Adipose tissue (tissue), 3 donors: ENCODE results near the gene ABHD14A. TPM values are rescaled to one million over a fixed set of nuclear protein-coding genes. Genes with fewer than 3 reads are reported as not detected.

ENCODE experiments used
- H3K27ac ChIP-seq: one replicate; pipeline ENCODE4 v1.5.1; 2013; ENCODE audit warnings: low read depth, low read length
- WGBS, 3 donors: extraction: QIAGEN DNeasy Blood & Tissue Kit; methylation state at CpG; one replicate each; pipeline ENCODE4 v1.1.7; 2013; 5-methylcytosine and 5-hydroxymethylcytosine counted together
- polyA plus RNA-seq, 3 donors: library from polyadenylated mRNA; stranded (reverse); fragments of 200-250 nt; gene quantifications; one replicate each; pipeline ENCODE4 v1.2.3, GENCODE V29; 2013
- donor health status: healthy with polysubstance abuse.
- donor health status: Bipolar disorder and iron deficiency.
- donor health status: healthy.

Gene ABHD14A
- polyA plus RNA-seq, 3 donors, result 17.2 to 48.4 (median 46.1) TPM

DNA sequence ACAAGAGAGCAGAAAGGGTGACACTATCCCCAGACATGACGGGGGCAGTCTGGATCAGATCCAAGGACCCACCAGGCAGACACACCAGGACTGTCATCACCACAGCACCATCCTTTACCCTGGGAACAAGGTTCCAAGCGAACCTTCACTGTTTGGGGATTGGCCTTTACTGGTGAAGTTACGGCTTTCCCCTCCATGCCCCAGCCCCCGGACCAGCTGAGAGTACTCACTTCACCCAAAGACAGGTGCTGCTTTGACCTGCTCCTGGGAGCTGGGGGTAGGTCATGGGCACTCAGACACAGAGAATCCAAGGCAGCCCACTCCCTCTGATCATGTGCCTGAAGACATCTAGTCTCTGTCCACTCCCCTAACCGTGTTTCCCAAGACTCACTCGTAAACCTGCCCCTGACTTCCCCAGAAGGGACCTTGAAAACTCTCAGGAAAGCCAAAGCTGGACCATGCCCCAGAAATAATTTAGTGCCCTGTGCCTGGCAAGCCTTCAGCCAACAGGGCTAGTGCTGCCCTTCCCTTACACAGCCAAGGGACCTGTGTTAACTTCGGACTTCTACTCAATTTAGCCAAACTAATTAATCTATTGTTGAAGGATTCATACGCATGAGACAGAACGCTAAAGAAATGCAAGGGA lies 36.0 kb upstream of the ABHD14A start:
- WGBS, 3 donors, result 79 to 90% (median 80%) methylated on average over 9 of the region's 9 CpGs
- no peak overlapping the region for H3K27ac ChIP-seq

DNA sequence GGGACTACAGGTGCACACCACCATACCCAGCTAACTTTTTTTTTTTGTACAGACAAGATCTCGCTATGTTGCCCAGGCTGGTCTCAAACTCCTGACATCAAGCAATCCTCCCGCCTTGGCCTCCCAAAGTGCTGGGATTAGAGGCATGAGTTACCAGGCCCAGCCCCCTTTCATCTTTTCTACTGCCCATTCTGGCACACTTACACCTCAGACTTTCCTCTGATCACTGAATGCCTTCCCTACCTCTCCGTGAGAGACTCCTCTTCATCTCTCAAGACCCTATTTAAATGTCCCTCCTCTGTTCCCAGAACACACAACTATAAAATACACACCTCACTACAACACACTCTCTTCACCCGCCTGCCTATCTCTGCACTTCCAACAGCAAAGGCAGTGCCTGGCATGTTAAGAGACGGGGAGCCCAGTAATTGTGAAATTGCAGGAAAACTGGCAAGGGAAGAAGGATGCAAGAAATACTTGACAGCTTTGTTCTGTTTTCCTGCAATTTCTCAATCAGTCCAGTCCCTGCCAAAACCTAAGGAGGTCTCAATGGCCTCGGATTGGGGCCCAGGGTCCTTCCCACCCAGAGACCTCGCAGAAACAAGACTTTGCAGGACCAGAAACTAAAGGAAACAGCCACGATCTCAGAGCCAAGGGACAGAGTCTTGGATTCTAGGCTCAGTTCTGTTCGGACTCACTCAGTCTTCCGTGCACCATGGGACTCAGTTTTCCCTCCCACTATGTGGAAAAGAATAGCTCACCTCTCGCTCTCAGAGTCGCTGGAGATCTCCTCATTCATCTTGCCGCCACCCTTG lies 34.0 kb upstream of the ABHD14A start:
- 29 to 35% (median 33%) methylated on average over 13 of the region's 13 CpGs for WGBS, 3 donors
- no peak overlapping the region for H3K27ac ChIP-seq

DNA sequence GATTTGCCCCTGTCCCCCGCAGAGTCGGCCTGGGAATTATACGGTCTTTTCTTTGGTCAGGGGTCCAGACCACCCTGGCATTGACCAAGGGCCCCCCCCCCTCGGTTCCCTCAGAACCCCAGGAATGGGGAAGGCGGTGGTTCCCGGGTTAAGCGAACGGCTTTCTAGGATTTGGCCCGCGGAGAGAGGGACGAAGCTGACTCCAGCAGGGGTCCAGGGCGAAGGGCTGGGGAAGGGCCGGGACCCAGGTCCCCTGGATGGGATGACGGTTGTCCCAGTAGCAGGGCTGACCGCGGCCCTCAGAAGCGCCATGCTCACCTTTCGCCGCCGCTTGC lies 33.4 kb upstream of the ABHD14A start:
- no peak overlapping the region for H3K27ac ChIP-seq
- WGBS, 3 donors, result 0% methylated on average over 19 to 20 of the region's 20 CpGs

DNA sequence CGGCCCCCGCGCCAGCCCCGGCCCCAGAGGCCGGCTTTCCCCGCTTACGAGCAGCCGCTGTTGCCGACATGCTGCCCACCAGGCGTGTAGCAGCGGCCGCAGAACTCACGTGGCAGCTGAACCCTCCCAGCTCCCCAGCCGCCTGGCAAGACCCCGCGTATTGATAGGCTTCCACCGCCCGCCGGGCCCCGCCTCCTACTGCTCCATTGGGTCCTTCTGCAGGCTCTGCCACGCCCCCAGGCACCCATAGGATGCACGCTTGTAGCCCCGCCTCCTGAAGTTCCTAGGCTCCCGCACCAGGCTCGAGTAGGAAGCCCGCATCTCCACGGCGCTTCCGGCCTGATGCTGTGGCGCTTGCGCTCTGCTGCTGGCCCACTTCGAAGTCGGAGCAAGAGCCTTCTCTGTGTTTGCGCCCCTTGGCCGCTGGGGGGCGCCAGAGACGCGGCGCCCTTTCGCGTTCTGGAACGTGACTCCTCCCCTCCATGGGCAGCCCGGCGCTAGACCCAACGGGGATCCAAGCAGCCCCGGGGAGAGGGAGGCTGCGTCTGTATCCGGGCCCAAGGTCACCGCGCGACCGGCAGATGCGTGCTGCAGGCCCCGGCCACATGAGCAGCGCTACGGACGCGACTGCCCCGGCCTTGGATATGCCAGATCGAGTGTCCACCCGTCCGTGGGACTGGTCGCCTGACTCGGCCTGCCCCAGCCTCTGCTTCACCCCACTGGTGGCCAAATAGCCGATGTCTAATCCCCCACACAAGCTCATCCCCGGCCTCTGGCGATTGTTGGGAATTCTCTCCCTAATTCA lies 32.9 kb upstream of the ABHD14A start, which contains the start of the genes PARP3 and RRP9:
TSS of gene PARP3 (plus strand) at position 566 of the 805 bp plus-strand sequence. CDS start 993 bp downstream, outside the sequence.
TSS of gene RRP9 (minus strand) at position 107 of the 805 bp plus-strand sequence. CDS start at position 70, 37 bp downstream.
- H3K27ac ChIP-seq, result peak within 1 kb of the TSS; percentile 89
- 1% methylated on average over 63 to 67 of the region's 67 CpGs for WGBS, 3 donors

DNA sequence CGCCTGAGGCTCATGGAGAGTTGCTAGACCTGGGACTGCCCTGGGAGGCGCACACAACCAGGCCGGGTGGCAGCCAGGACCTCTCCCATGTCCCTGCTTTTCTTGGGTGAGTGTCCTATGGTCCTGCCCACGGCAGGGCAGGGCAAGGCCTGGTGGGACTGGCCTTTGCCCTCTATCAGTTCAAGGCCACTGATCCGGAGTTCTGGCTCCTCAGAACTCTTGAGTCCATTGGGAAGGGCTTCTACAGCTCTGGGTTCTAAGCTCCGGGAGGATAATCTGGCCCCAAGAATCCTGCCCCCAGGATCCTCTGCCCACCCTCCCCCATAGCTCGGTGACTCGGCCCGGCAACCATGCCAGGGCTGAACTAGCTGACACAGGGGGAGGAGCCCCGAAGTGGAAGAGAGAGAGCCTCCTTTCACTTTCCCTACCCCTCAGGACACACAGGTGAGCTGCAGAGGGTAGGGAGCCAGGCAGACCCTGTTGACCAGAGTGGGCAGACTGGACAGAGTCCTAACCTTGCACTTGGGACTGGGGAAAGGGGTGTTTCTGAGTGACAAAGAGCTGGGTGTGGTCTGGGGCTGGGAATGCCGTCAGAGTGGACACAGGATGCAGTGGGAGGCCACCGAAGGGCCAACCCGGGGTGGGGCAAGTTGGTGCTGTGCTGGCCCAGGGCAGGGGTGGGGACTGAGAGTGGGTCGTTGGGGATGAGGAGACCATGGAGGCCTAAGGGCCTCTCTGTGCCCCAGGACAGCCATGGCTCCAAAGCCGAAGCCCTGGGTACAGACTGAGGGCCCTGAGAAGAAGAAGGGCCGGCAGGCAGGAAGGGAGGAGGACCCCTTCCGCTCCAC lies 32.0 kb upstream of the ABHD14A start:
- H3K27ac ChIP-seq, result peak overlapping the region; percentile 89
- WGBS, 3 donors, result 26 to 55% (median 43%) methylated on average over 15 to 17 of the region's 17 CpGs

DNA sequence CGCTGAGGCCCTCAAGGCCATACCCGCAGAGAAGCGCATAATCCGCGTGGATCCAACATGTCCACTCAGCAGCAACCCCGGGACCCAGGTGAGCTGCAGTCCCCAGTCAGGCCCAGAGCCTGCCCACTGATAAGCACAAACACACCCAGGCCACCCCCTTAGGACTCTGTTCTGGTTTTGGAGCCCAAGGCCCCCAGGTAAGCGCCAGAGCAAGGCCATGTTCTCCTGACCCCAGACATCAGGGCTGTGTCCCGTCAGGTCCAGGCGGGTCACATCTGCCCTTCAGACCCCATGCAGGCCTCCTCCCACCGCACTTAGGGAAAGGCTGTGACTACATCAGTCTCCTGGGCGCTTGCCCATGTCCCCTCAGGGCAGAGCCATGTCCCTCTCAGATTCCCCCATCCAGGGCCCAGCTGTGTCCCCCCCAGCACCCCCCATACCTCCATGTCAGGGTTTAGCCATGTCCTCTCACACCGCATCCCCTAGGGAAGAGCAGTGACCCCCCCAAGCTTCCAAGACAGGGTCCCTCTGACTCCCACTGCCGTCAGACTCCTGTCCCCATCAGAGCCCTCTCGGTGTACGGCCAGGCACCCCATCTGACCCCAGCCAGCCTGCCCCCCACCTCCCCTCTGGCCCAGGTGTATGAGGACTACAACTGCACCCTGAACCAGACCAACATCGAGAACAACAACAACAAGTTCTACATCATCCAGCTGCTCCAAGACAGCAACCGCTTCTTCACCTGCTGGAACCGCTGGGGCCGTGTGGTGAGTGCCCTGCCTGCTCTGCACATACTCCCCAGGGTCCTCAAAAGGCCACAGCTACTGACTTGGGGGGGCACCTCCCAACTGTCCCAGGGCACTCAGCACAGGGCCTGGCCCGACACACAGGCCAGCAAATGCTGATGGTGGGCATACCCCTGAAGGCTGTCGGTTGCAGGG lies 31.1 kb upstream of the ABHD14A start:
- H3K27ac ChIP-seq, result no peak overlapping the region
- 93 to 95% (median 95%) methylated on average over 20 to 21 of the region's 21 CpGs for WGBS, 3 donors

DNA sequence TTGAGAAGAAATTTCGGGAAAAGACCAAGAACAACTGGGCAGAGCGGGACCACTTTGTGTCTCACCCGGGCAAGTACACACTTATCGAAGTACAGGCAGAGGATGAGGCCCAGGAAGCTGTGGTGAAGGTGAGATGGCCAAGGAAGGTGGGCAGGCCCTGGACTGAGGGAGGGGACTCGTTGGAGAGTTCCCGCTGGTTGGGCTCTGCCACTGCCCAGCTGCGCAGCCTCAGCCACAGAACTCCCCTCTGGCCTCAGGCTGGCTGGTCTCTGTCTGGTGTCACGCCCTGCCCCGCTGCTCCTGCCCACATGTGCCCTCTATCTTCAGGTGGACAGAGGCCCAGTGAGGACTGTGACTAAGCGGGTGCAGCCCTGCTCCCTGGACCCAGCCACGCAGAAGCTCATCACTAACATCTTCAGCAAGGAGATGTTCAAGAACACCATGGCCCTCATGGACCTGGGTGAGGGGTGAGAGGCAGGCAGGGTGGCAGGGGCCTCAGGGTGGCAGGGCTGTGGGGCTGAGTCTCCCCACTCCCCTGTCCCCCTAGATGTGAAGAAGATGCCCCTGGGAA lies 30.3 kb upstream of the ABHD14A start:
- 81 to 94% (median 89%) methylated on average over 11 of the region's 11 CpGs for WGBS, 3 donors
- no peak overlapping the region for H3K27ac ChIP-seq

DNA sequence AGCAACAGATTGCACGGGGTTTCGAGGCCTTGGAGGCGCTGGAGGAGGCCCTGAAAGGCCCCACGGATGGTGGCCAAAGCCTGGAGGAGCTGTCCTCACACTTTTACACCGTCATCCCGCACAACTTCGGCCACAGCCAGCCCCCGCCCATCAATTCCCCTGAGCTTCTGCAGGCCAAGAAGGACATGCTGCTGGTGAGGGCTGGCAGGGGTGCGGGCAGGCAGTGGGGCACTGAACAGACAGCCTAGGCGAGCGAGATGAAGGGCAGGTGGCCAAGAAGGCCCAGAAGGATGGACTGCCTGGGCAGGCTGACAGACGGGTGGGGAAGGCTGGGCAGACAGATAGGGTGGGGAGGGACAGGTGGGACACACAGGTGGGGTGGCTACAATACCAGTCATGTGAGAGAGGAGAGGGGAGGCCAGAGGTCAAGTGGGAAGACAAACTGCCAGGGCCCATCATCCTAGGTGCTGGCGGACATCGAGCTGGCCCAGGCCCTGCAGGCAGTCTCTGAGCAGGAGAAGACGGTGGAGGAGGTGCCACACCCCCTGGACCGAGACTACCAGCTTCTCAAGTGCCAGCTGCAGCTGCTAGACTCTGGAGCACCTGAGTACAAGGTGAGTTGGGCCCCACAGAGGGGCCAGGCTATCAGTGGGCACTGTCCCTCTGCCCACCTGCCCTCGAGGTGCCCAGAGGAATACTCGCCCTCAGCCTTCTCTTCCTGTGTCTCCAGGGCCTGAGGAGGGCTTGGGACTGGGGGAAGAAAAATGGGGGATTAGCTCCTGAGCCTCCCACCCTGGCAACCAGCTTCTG lies 29.6 kb upstream of the ABHD14A start:
- WGBS, 3 donors, result 82 to 91% (median 84%) methylated on average over 18 of the region's 18 CpGs
- no peak overlapping the region for H3K27ac ChIP-seq

DNA sequence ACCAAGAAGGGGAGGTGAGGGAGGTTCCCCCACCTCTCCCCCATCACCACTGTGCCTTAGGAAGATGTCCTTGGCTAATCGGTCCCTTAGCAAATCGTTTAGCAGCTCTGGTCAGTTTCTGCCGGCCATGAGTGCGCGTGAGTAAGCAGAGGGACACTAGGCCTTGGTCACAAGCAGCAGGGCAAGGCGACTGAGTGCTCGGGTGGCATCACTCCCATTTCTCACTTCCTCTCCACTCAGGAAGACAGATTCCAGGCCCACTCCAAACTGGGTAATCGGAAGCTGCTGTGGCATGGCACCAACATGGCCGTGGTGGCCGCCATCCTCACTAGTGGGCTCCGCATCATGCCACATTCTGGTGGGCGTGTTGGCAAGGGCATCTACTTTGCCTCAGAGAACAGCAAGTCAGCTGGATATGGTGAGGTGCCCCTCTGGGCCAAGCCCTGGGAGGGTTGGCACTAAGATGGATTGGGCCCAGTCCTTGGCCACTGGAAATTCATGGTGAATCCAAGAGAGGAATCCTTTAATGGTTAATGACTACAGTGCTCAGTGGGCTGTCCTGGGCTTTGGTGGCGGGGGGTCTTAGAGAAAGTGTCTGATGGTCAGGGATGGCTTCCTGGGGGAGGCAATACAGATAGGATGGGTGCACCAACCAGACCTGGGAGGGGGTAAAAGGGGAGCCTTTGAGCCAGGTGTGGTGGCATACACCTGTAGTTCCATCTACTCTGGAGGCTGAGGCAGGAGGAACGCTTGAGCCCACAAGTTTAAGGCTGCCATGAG lies 28.7 kb upstream of the ABHD14A start:
- WGBS, 3 donors, result 89 to 93% (median 91%) methylated on average over 14 of the region's 14 CpGs
- no peak overlapping the region for H3K27ac ChIP-seq

DNA sequence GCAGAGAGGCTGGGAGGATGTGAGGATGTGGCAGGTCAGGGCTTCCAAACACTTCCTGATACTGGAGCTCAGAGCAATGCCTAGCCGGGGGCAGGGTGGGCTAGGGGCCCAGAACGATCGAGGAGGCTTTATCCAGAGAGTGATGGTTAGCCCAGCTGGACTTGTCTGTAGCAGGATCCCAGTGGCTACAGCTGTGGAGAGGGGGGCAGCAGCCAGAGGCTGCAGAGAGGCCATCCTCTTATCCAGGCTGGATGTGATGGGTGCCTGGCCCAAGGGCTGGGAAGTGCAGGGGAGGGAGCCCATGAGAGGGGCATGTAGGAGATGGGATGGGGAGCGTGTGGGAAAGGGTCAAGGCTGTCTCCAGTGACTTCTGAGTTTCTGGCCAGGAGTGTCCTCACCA lies 28.1 kb upstream of the ABHD14A start:
- 75 to 83% (median 80%) methylated on average over 4 of the region's 4 CpGs for WGBS, 3 donors
- no peak overlapping the region for H3K27ac ChIP-seq

DNA sequence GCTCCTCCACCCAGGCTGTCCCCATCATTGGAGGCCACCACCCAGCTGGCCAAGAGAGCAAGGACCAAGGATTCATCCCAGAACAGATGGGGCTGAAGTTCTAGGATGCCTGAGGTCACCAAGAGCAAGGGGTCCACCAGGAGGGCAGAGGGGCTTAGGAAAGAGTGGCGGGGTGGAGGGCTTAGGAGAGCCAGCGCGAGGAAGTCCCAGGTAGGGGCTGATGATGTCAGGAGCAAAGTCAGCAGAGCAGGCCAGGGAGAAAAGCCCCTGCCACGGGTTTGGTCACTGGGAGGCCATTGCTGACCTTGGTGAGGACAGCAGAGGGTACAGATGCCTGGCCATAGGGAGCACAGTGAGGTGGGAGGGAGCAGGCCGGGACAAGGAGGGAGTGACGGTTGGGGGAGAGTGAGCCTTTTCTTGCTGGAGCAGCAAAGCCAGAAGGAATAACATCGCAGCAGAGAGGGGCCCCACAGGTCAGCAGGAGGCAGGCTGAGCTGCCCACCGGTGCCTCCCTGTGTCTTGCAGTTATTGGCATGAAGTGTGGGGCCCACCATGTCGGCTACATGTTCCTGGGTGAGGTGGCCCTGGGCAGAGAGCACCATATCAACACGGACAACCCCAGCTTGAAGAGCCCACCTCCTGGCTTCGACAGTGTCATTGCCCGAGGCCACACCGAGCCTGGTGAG lies 27.5 kb upstream of the ABHD14A start:
- H3K27ac ChIP-seq, result no peak overlapping the region
- WGBS, 3 donors, result 68 to 85% (median 82%) methylated on average over 11 to 13 of the region's 13 CpGs

DNA sequence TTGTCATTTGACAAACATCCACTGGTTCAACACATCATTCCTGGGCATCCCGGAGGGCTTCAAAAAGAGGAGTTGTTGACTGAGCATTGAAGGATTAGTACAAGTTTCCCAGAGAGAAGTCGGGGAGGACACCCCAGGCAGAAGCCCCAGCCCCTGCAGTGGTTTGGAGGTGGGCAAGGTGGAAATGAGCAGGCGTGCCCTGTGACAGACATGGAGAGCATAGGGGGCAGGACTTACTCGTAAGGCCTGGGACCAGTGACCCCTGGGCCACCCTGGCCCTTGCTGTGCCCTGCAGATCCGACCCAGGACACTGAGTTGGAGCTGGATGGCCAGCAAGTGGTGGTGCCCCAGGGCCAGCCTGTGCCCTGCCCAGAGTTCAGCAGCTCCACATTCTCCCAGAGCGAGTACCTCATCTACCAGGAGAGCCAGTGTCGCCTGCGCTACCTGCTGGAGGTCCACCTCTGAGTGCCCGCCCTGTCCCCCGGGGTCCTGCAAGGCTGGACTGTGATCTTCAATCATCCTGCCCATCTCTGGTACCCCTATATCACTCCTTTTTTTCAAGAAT lies 26.8 kb upstream of the ABHD14A start:
- no peak overlapping the region for H3K27ac ChIP-seq
- 89 to 91% (median 91%) methylated on average over 10 of the region's 10 CpGs for WGBS, 3 donors

DNA sequence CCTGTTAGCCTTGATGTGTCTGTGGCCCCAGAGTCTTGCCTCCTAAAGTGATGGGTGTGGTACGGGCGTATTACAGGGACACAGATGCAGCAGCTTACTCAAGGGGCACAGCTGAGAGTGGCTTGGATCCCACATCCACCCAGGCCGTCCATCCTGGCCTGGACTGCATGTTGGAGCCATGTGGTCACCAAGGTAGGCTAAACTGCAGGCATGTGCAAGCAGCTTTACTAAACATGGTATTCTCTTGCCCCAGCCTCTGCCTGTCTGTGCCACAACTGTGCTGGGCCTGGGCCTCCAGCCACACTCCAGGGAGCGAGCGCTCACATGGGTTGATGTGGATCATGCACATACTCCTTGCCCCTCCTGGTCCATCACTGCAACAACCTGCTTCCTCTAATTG lies 25.7 kb upstream of the ABHD14A start:
- 81 to 94% (median 90%) methylated on average over 5 of the region's 5 CpGs for WGBS, 3 donors
- H3K27ac ChIP-seq, result no peak overlapping the region

DNA sequence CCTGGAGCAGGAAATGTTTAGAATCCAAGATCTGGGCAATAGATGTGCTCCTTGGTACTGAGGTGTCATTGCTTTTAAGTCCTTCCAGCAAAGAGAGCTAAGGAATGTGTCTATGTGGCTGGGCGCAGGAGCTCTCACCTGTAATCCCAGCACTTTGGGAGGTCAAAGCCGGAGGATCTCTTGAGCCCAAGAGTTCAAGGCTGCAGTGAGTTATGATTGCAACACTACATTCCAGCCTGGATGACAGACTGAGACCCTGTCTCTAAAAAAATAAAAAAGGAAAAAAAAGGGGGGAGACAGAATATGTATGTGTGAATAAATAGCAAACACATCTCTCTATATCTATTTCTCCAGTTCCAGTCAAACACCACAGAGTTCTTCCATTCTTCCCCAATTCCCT lies 24.0 kb upstream of the ABHD14A start:
- no peak overlapping the region for H3K27ac ChIP-seq
- WGBS, 3 donors, result 79 to 94% (median 92%) methylated on average over 2 of the region's 2 CpGs

DNA sequence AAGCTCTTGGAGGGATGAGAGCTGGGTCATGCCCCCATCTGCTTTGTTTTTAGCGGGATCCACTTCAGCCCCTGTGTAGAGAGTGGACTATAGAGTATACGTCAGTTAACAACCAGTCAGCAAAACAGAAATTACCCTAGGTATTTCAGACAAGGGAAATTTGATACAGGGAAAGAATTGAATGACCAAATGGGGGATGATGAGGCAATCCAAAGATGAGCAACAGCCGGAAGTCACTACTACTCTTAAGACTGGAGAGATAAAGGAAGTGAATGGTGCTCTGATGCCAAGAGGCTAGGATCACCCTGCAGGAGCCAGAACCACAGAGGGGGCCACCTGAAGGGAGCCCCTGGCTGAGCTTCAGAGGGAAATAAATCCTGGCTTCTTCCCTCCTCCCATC lies 21.4 kb upstream of the ABHD14A start:
- H3K27ac ChIP-seq, result no peak overlapping the region
- 45 to 67% (median 51%) methylated on average over 3 of the region's 3 CpGs for WGBS, 3 donors
